GM19324 (cell line): ENCODE results near the gene SOX6.

Experiments used
- ATAC-seq: cut with Tn5 transposase; IDR thresholded peaks from one replicate; pipeline ENCODE4 v1.9.1; 2021; ENCODE audit warnings: mild to moderate bottlenecking, moderate library complexity; ENCODE audit not compliant: unreplicated experiment, low FRiP score

Gene SOX6

GRCh38 chr11:16365581-16366228, 9.4 kb upstream of the SOX6 start:
- ATAC-seq: no peak

GRCh38 chr11:16364254-16364653, 7.9 kb upstream of the SOX6 start:
- ATAC-seq: no peak

- ATAC-seq: no peak
Observed at GRCh38 chr11:16363706-16364105, 7.4 kb upstream of the SOX6 start.

- ATAC-seq: no peak
Observed at GRCh38 chr11:16361108-16361865, 4.9 kb upstream of the SOX6 start.

GRCh38 chr11:16359369-16359768, 3.0 kb upstream of the SOX6 start:
- no peak for ATAC-seq

- ATAC-seq: no peak
Observed at GRCh38 chr11:16358726-16359125, 2.4 kb upstream of the SOX6 start.

- no peak for ATAC-seq
Observed at GRCh38 chr11:16357775-16358174, 1.4 kb upstream of the SOX6 start.

- no peak for ATAC-seq
Observed at GRCh38 chr11:16356761-16357393, 531 bp upstream of the SOX6 start.

- no peak for ATAC-seq
Observed at GRCh38 chr11:16352707-16353106, 3.6 kb downstream of the SOX6 start.

- no peak for ATAC-seq
Observed at GRCh38 chr11:16350125-16350524, 6.2 kb downstream of the SOX6 start.

- no peak for ATAC-seq
Observed at GRCh38 chr11:16347928-16348685, 8.2 kb downstream of the SOX6 start.

- no peak for ATAC-seq
Observed at GRCh38 chr11:16346975-16347374, 9.4 kb downstream of the SOX6 start.

- no peak for ATAC-seq
Observed at GRCh38 chr11:16341853-16342252, 14.5 kb downstream of the SOX6 start.

GRCh38 chr11:16338393-16338792, 18.0 kb downstream of the SOX6 start:
- no peak for ATAC-seq

GRCh38 chr11:16337421-16338213, 18.7 kb downstream of the SOX6 start:
- ATAC-seq: no peak

- ATAC-seq: no peak
Observed at GRCh38 chr11:16336721-16337120, 19.6 kb downstream of the SOX6 start.

GRCh38 chr11:16336204-16336603, 20.1 kb downstream of the SOX6 start:
- ATAC-seq: no peak

- no peak for ATAC-seq
Observed at GRCh38 chr11:16335236-16335962, 20.9 kb downstream of the SOX6 start.

- ATAC-seq: no peak
Observed at GRCh38 chr11:16326679-16327297, 29.6 kb downstream of the SOX6 start.
